GM19035 (cell line): ENCODE data around the gene INPPL1.

Source experiments
- ATAC-seq: cut with Tn5 transposase; IDR thresholded peaks from one replicate; pipeline ENCODE4 v1.9.1; 2021; ENCODE audit not compliant: unreplicated experiment

Gene INPPL1

DNA sequence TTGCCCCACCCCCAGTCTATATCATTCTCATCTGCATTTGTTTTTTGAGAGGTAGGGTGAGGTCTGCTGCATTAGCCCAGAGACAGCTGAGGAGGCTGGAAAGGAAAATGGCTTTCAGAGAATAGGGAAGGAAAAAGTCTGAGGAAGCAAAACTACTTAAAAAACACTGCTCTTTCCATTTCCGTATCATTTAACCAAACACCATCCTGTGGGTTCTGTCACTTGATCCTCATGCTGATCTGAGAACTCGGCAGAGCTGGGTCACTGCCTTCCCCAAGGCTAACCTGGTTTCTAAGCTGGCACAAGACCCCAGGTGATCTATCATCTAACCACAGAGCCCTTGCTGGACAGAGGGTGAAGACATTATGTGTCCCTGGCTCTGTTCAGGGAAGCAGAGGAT, 6.7 kb upstream of the INPPL1 start:
- no peak for ATAC-seq

- ATAC-seq = no peak
Observed at GRCh38 chr11:72218251-72218745, 6.3 kb upstream of the INPPL1 start.

- ATAC-seq = no peak
Observed at GRCh38 chr11:72220696-72221363, 3.7 kb upstream of the INPPL1 start.

DNA sequence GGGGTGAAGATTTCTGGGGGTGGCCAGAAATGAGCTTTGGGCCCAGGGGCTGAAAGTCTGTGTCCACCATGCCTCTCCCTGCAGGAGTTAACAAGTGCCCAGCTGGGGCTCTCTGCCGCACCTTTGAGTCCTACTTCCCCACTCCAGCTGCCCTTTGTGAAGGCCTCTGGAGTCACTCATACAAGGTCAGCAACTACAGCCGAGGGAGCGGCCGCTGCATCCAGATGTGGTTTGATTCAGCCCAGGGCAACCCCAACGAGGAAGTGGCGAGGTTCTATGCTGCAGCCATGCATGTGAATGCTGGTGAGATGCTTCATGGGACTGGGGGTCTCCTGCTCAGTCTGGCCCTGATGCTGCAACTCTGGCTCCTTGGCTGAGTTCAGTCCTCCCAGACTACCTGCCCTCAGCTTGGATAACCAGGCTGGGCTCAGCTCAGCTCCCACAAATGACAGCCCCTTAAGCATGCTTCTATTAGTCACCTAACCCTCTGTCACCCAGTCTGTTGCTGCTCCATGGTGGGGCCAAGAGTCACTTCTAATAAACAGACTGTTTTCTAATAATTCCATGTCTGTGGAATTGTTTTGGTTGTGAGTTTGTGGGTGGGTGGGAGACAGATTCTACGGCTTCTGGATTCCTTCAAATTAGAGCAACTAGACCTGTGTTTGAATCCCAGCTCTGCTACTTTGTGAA, 3.0 kb upstream of the INPPL1 start:
- ATAC-seq = no peak

- no peak for ATAC-seq
Observed at GRCh38 chr11:72222106-72222891, 2.3 kb upstream of the INPPL1 start.

DNA sequence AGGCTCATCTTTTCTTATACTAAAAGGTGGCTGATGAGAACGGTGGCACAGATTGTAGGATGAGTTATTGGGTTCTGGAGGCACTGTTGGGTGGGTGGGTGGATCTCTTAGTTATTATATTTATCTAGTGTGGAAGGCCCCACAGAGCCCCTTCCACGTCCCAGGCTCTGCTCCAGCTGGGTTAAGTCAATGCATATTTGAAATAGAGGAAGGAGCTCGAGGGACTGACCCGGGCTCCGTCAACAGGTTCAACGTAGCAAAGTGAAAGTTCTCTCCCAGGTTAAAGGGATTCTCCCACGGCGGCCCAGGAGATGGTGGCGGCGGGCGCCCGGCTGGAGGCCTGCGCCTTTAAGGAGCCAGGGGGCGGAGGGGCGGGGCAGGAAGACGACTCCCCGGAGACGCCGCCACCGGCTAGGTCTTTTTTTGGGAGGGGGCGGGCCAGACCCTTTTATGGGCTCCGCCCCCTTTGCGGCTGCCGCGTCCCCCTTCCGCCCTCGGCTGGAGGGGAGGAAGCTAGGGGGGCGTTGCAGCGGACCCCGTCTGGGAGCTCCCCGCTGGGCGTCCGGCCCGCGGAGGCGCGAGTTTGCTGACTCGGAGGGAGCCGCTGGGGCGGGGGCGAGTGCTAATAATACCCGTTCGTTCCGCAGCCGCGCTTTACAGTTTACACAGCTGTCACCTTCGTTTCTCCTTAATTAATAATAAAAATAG, 1.5 kb upstream of the INPPL1 start:
- peak; percentile 70 for ATAC-seq

- peak; percentile 60 for ATAC-seq
Observed at GRCh38 chr11:72223615-72224563, 678 bp upstream of the INPPL1 start.

DNA sequence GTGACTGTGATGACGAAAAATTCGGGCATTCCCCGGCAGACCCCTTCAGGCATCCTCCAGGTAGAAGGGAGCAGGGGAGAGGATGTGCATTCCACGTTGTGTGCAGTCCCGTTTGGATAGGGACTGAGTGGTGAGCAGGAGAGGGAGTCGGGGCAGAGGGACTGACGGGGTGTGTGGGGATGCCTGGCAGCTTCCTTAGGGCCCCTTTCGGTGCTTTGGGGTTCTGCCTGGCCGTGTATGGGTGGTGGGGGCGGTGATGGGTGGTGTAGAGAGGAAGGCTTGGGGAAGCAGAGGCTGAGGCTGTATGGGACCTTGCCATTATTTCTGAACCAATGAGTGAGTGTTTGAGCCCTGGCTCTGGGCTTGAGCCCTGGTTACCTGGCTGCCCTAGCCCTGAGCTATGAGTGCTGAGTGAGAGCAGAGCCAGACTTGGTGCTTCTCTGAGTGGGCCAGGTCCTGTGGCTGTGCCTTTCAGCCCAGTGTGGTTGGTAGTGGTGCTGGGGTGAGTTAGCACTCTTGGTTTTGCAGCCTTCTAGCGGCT, 914 bp downstream of the INPPL1 start:
- no peak for ATAC-seq

DNA sequence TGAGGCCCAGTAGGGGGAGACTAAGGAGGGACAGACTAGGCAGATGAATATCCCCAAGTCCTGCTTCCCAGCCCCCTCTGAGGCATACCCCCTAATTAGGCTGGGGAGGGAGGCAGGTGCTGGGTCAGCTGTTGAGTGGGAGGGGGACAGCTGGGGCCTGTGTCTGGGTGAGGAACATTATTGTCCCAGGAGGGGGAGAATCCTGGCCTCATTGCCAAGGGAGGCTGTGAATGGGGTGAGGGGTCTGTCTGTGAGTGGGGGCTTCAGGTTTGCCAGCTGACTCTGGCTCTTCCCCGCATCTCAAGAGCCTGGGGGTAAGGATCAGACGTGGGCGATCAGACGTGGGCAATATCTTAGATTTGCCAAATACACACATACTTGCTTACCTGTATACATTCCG, 2.1 kb downstream of the INPPL1 start:
- ATAC-seq = no peak

- no peak for ATAC-seq
Observed at GRCh38 chr11:72227316-72228228, 3.0 kb downstream of the INPPL1 start.

DNA sequence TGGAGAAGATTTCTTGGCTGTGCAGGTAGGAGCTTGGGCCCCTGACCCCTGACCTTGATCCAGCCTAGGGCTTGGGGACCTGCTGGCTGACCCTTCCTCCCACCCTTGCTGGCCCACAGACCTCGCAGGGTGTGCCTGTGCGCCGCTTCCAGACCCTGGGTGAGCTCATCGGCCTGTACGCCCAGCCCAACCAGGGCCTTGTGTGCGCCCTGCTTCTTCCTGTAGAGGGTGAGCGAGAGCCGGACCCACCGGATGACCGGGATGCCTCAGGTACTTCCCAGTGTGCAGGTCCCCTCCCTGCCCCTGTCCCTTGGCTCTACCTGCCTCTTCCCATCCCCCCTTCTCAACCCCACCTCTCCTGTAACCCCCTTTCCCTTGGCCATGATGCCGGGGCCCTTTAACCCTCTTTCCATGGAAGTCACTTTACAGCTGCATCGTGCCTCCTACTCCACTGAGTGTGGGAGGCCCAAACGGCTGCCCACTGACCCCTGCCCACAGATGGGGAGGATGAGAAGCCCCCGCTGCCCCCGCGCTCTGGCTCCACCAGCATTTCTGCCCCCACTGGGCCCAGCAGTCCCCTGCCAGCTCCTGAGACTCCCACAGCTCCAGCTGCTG, 3.8 kb downstream of the INPPL1 start:
- ATAC-seq = no peak

DNA sequence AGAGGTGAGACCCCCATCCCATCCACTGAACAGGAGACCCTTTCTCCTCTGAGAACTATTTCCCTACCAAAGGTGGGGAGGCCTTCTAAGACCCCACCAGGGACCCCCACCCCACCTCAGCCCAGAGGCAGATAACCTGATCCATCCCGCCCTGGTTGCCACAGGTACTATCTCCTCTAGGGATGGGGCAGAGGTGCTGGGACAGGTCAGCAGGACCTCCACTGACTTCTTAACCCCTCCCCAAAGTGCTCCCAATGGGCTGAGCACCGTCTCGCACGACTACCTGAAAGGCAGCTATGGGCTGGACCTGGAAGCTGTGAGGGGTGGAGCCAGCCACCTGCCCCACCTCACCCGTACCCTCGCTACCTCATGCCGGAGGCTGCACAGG, 4.3 kb downstream of the INPPL1 start:
- no peak for ATAC-seq

GRCh38 chr11:72229336-72229924, 4.9 kb downstream of the INPPL1 start:
- ATAC-seq = no peak

- no peak for ATAC-seq
Observed at GRCh38 chr11:72229925-72230763, 5.6 kb downstream of the INPPL1 start.

GRCh38 chr11:72230764-72231365, 6.3 kb downstream of the INPPL1 start:
- ATAC-seq = no peak

- ATAC-seq = no peak
Observed at GRCh38 chr11:72231396-72232259, 7.1 kb downstream of the INPPL1 start.
